ENCODE measurements around the gene DCBLD2. TPM values are rescaled to one million over a fixed set of nuclear protein-coding genes. Genes with fewer than 3 reads are reported as not detected.

DCBLD2 gene
- total RNA-seq, 1 donor from 2014 or later, result 33.7 TPM

GRCh38 chr3:98763819-98764418 lies 137.6 kb downstream of the DCBLD2 start:
- Histone ChIP-seq H3K4me3 (peak overlapping the region; percentile 35), H3K36me3 (no peaks in the 10 kb centered on the region), H3K27ac (replicated peaks) (peak overlapping the region; percentile 76), H3K9me3 (replicated peaks) (no peaks in the 10 kb centered on the region), H3K27me3 (ENCODE audit: low read depth) (no peaks in the 10 kb centered on the region), H3K4me1 (peaks cover 98% of the 10 kb centered on the region)
- TF ChIP-seq, protein P1, sequence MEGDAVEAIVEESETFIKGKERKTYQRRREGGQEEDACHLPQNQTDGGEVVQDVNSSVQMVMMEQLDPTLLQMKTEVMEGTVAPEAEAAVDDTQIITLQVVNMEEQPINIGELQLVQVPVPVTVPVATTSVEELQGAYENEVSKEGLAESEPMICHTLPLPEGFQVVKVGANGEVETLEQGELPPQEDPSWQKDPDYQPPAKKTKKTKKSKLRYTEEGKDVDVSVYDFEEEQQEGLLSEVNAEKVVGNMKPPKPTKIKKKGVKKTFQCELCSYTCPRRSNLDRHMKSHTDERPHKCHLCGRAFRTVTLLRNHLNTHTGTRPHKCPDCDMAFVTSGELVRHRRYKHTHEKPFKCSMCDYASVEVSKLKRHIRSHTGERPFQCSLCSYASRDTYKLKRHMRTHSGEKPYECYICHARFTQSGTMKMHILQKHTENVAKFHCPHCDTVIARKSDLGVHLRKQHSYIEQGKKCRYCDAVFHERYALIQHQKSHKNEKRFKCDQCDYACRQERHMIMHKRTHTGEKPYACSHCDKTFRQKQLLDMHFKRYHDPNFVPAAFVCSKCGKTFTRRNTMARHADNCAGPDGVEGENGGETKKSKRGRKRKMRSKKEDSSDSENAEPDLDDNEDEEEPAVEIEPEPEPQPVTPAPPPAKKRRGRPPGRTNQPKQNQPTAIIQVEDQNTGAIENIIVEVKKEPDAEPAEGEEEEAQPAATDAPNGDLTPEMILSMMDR (IDR thresholded peaks at IDR 0.05; ENCODE audit: borderline replicate concordance), result no peak
- no peak for DNase-seq
- intact Hi-C loops (cut with micrococcal nuclease), result no loop called here

DNA sequence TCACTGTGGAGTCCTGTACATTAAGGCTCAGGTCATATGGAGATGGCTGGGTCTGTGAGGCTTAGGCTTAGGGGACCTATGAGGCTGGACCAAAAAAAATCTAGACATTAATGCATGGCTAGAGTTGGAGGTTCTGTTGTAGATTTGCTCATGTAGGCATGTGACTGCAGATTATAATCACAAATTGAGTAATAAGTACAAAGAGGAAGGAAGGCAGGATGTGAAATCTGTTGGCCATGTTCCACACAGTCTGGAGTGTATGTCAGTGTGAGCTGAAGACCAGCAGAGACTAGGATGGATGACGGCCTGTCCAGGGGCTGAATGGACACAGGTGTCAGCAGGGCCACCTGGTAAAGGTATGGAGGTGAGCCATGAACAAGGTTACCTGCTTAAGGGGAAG lies 138.4 kb downstream of the DCBLD2 start, which contains the start of gene ST3GAL6:
TSS of gene ST3GAL6 (plus strand) at position 265 of the 400 bp plus-strand sequence. CDS start 5,101 bp downstream, outside the sequence.
- peaks cover 98% of the 10 kb centered on the region for H3K4me1 ChIP-seq
- peak within 1 kb of the TSS; percentile 76 for H3K27ac ChIP-seq (replicated peaks)

GRCh38 chr3:98761643-98762229 lies 139.8 kb downstream of the DCBLD2 start:
- Histone ChIP-seq H3K27me3 (ENCODE audit: low read depth) (no peaks in the 10 kb centered on the region), H3K36me3 (no peaks in the 10 kb centered on the region), H3K4me3 (no peak overlapping the region), H3K27ac (replicated peaks) (peak overlapping the region; percentile 76), H3K9me3 (replicated peaks) (no peaks in the 10 kb centered on the region), H3K4me1 (peaks cover 96% of the 10 kb centered on the region)
- intact Hi-C loops (cut with micrococcal nuclease), result no loop called here
- no peak for DNase-seq
- TF ChIP-seq, protein P1 (IDR thresholded peaks at IDR 0.05; ENCODE audit: borderline replicate concordance), result no peak

More for the DNA sequence above, 138.4 kb downstream of the DCBLD2 start, which contains the start of gene ST3GAL6:
- no peak for DNase-seq
- Histone ChIP-seq H3K9me3 (replicated peaks) (no peaks in the 10 kb centered on the region), H3K27me3 (ENCODE audit: low read depth) (no peaks in the 10 kb centered on the region), H3K36me3 (no peaks in the 10 kb centered on the region), H3K4me3 (peak within 1 kb of the TSS; percentile 35)
- intact Hi-C loops (cut with micrococcal nuclease), result no loop called here
- TF ChIP-seq, protein P1 (IDR thresholded peaks at IDR 0.05; ENCODE audit: borderline replicate concordance), result no peak

- TF ChIP-seq, protein P1 (IDR thresholded peaks at IDR 0.05; ENCODE audit: borderline replicate concordance), result no peak
- intact Hi-C loops (cut with micrococcal nuclease), result no loop called here
These were observed 141.9 kb downstream of the DCBLD2 start for GRCh38 chr3:98759629-98760028.

GRCh38 chr3:98755601-98756000 lies 145.9 kb downstream of the DCBLD2 start:
- intact Hi-C loops (cut with micrococcal nuclease), result no loop called here
- H3K36me3 ChIP-seq, result no peaks in the 10 kb centered on the region
- no peaks in the 10 kb centered on the region for H3K9me3 ChIP-seq (replicated peaks)
- H3K27me3 ChIP-seq (ENCODE audit: low read depth), result no peaks in the 10 kb centered on the region
- H3K27ac ChIP-seq (replicated peaks), result peak overlapping the region; percentile 79
- TF ChIP-seq, protein P1 (IDR thresholded peaks at IDR 0.05; ENCODE audit: borderline replicate concordance), result no peak
- H3K4me1 ChIP-seq, result peaks cover 79% of the 10 kb centered on the region
- no peak overlapping the region for H3K4me3 ChIP-seq
- no peak for DNase-seq

More at GRCh38 chr3:98759629-98760028, 141.9 kb downstream of the DCBLD2 start:
- H3K4me3 ChIP-seq, result no peak overlapping the region
- DNase-seq, result no peak
- H3K27me3 ChIP-seq (ENCODE audit: low read depth), result no peaks in the 10 kb centered on the region
- peak overlapping the region; percentile 76 for H3K27ac ChIP-seq (replicated peaks)
- H3K36me3 ChIP-seq, result no peaks in the 10 kb centered on the region
- H3K9me3 ChIP-seq (replicated peaks), result no peaks in the 10 kb centered on the region
- peaks cover 94% of the 10 kb centered on the region for H3K4me1 ChIP-seq

Measured in left ventricle myocardium inferior (tissue), 1 donor.